GM12878 (cell line): Measurements from ENCODE around the gene DDO. TPM values are rescaled to one million over a fixed set of nuclear protein-coding genes. Genes with fewer than 3 reads are reported as not detected.

Experiments used
- ATAC-seq: fragments of 200-7000 bp; cut with Tn5 transposase; 3 replicates; pipeline ENCODE4 v1.9.1; 2020; ENCODE audit warnings: mild to moderate bottlenecking, moderate library complexity
- BruUV-seq: library from RNA; stranded (reverse); fragments of 400-500 nt; replicated peaks from 2 replicates; lab custom pipeline; 2021; lab: Mats Ljungman, UMichigan
- CTCF ChIA-PET: fragments of 300-600 bp; sonication (Branson Sonifier 250); formaldehyde crosslinking; extraction: SDS; loops from one replicate; lab custom pipeline; 2021; ENCODE audit warnings: inconsistent platforms; lab: Yijun Ruan, JAX
- POLR2A ChIA-PET: fragments of 350-600 bp; formaldehyde crosslinking; extraction: SDS; loops from one replicate; lab custom pipeline; 2021; ENCODE audit warnings: inconsistent platforms; lab: Charles Lee
- RAD21 ChIA-PET: fragments of 300-600 bp; sonication (Branson Sonifier 250); formaldehyde crosslinking; loops from one replicate; lab custom pipeline; 2023; ENCODE audit warnings: antibody characterized with exemption; ENCODE audit not compliant: unreplicated experiment; lab: Charles Lee
- SMC1A ChIA-PET: fragments of 300-600 bp; sonication (Branson Sonifier 250); formaldehyde crosslinking; loops from one replicate; lab custom pipeline; 2023; ENCODE audit not compliant: unreplicated experiment, uncharacterized antibody; lab: Charles Lee
- DNase-seq: peaks from one replicate; pipeline ENCODE4 v3.0.0-alpha.2; 2011; ENCODE audit warnings: low read depth, low spot score
- FAIRE-seq: peaks from 3 replicates; lab custom pipeline; 2011; peaks lifted over from hg19 to GRCh38; lab: Jason Lieb, UNC
- H2AFZ ChIP-seq: 2 replicates; pipeline ENCODE4 v1.6.0; 2011; ENCODE audit warnings: low read depth, low read length, control low read depth; ENCODE audit not compliant: control insufficient read depth
- H3K27ac ChIP-seq: 2 replicates; pipeline ENCODE4 v1.5.1; 2011; ENCODE audit warnings: control low read depth; ENCODE audit not compliant: control insufficient read depth, insufficient read depth
- H3K27me3 ChIP-seq, 2 experiments: replicated peaks in 1 of 2; 2 replicates each; pipeline versions ENCODE4 v1.6.0 to v1.6.1; 2011; ENCODE audit warnings: low read length in 1 of 2; ENCODE audit not compliant: control insufficient read depth in 2 of 2, insufficient read depth in 2 of 2
- H3K36me3 ChIP-seq, 2 experiments: 2 replicates each; pipeline ENCODE4 v1.5.1; 2011; ENCODE audit warnings: low read length in 1 of 2; ENCODE audit not compliant: control insufficient read depth in 2 of 2, insufficient read depth in 2 of 2
- H3K4me1 ChIP-seq: 2 replicates; pipeline ENCODE4 v1.6.1; 2011; ENCODE audit warnings: mild to moderate bottlenecking, low read length, moderate library complexity, mixed read lengths; ENCODE audit not compliant: control insufficient read depth, insufficient read depth
- H3K4me2 ChIP-seq: 2 replicates; pipeline ENCODE4 v1.6.0; 2011; ENCODE audit warnings: control low read depth; ENCODE audit not compliant: control insufficient read depth, insufficient read depth
- H3K4me3 ChIP-seq: fragments of 200-600 bp; sonication (generic); 2 replicates; pipeline ENCODE4 v1.5.1; 2016
- H3K79me2 ChIP-seq: 2 replicates; pipeline ENCODE4 v1.6.0; 2011; ENCODE audit warnings: low read length; ENCODE audit not compliant: control insufficient read depth, insufficient read depth
- H3K9ac ChIP-seq: 2 replicates; pipeline ENCODE4 v1.8.0; 2011; ENCODE audit warnings: low read length, control low read depth, mixed read lengths; ENCODE audit not compliant: control insufficient read depth, insufficient read depth
- H3K9me3 ChIP-seq: replicated peaks from 3 replicates; pipeline ENCODE4 v1.5.1; 2011; ENCODE audit warnings: mild to moderate bottlenecking, low read length; ENCODE audit not compliant: control insufficient read depth, insufficient read depth
- H4K20me1 ChIP-seq: 2 replicates; pipeline ENCODE4 v1.6.0; 2011; ENCODE audit not compliant: control insufficient read depth, insufficient read depth
- CREB1 ChIP-seq: IDR thresholded peaks from 2 replicates; pipeline ENCODE4 v1.6.1; 2012; ENCODE audit warnings: low read depth, mild to moderate bottlenecking, inconsistent platforms
- KLF5 ChIP-seq: fragments of 450-650 bp; IDR thresholded peaks from 2 replicates; pipeline ENCODE4 v1.6.1; 2014; ENCODE audit warnings: mild to moderate bottlenecking; ENCODE audit not compliant: partially characterized antibody
- RFX5 ChIP-seq: IDR thresholded peaks from 2 replicates; pipeline ENCODE4 v1.6.1; 2011; ENCODE audit warnings: low read depth, low read length, improper control_type of control experiment
- SIN3A ChIP-seq: IDR thresholded peaks from 2 replicates; pipeline ENCODE4 v1.6.1; 2012; ENCODE audit warnings: low read depth, low read length, improper control_type of control experiment
- SIX5 ChIP-seq: IDR thresholded peaks from 2 replicates; pipeline ENCODE4 v1.6.1; 2011; ENCODE audit warnings: mild to moderate bottlenecking, low read depth, low read length, moderate library complexity; ENCODE audit not compliant: severe bottlenecking
- SPI1 ChIP-seq: IDR thresholded peaks from 2 replicates; pipeline ENCODE4 v1.6.1; 2011; ENCODE audit warnings: low read depth, mild to moderate bottlenecking, low read length, moderate library complexity, borderline replicate concordance; ENCODE audit not compliant: insufficient read depth
- SREBF1 ChIP-seq: IDR thresholded peaks from 2 replicates; pipeline ENCODE4 v1.6.1; 2012; ENCODE audit warnings: mild to moderate bottlenecking, low read length
- WGBS: methylation state at CpG from one replicate; pipeline ENCODE4 v1.1.6; 2016; ENCODE audit warnings: low lambda C conversion rate; ENCODE audit not compliant: insufficient replicate concordance, insufficient coverage; ENCODE audit errors: missing lambda C conversion rate; 5-methylcytosine and 5-hydroxymethylcytosine counted together
- in situ Hi-C: fragments of 300-500 bp; cut with MboI; formaldehyde crosslinking; loops from 9 replicates; pipeline ENCODE4 v1.14.3; 2018; ENCODE audit warnings: mixed read lengths
- intact Hi-C: fragments of 100-400 bp; cut with micrococcal nuclease; formaldehyde crosslinking; loops from one replicate; pipeline ENCODE4 v1.14.2; 2022; ENCODE audit not compliant: unreplicated experiment
- polyA plus RNA-seq, 11 experiments: library from polyadenylated mRNA; depleted of rRNA in 4 of 11; unstranded in 6 of 11; stranded (reverse) in 5 of 11; fragments of >200 nt; fragmentation: Nextera tagmentation in 4 of 11; fragmentation: Illumina TruSeq in 1 of 11; extraction: Ambion mirVana in 4 of 11; extraction: Trizol in 1 of 11; gene quantifications; 1 replicate in 1 of 11; 2 replicates in 10 of 11; pipeline versions ENCODE4 v1.2.1 to v1.2.3, GENCODE V29; 2011 to 2016; ENCODE audit warnings: inconsistent platforms in 2 of 11, missing spikeins in 2 of 11, low read depth in 1 of 11
- total RNA-seq, 4 experiments: library from RNA; depleted of rRNA in 3 of 4; stranded (reverse); fragments of >200 nt in 3 of 4; fragmentation: Illumina TruSeq in 1 of 4; extraction: Trizol in 1 of 4; gene quantifications; 2 replicates each; pipeline versions ENCODE4 v1.2.1 to v1.2.3, GENCODE V29; 2013 to 2021
- TF ChIP-seq, protein P1 (sequence below): fragments of 450-650 bp; IDR thresholded peaks from 2 replicates; pipeline ENCODE4 v1.6.1; 2017; ENCODE audit warnings: antibody characterized with exemption, mild to moderate bottlenecking, moderate library complexity

DDO gene
- total and polyA plus RNA-seq, 10 of the 15 experiments (the other 5 are each of a cell fraction or from before 2014, with no cell fraction given) = 0.04 to 0.14 (median 0.09) TPM; not detected in 6

DNA sequence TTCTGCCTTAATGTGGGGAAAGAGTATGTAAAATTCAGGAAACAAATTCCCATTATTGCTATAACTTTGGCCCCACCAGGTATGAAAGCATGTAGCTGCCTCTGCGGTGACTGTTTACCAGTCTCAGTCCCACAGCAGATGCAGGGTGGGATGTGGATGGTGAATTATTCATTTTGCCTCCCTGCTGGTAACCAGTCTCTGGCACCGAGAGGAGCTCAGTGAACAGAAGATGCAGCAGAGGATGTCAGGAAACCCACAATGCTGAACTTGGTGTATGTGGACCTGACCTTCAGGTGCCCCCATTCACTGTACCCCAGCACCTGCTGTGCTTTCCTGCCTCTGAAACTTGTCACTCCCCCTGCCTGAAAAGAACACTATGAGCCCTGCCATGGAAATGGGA is 48.4 kb downstream of the DDO start:
- H3K4me2 ChIP-seq = no peak overlapping the region
- no peak overlapping the region for H3K9ac ChIP-seq
- TF ChIP-seq KLF5 (no peak), RFX5 (no peak), SREBF1 (no peak), CREB1 (no peak), SIN3A (no peak)
- no peaks in the 10 kb centered on the region for H3K79me2 ChIP-seq
- ChIA-PET RAD21 (no interaction called here), POLR2A (no interaction called here), SMC1A (no interaction called here), CTCF (interaction anchor here (1.4 kb wide), 1 partner anchor 23 kb away, joined by 4 read pairs; no protein-coding TSS in a partner anchor)
- no peaks in the 10 kb centered on the region for H4K20me1 ChIP-seq
- no peak for FAIRE-seq
- H3K36me3 ChIP-seq = no peaks in the 10 kb centered on the region
- H3K27me3 ChIP-seq = no peaks in the 10 kb centered on the region; a peak in 1 of 4 replicates
- no peaks in the 10 kb centered on the region for H3K4me1 ChIP-seq
- no peak for ATAC-seq
- H3K9me3 ChIP-seq = no peaks in the 10 kb centered on the region
- no TSS peak for BruUV-seq
- H3K27ac ChIP-seq = no peak overlapping the region
- in situ Hi-C loops = no loop called here
- WGBS = 60% methylated on average over 2 of the region's 2 CpGs
- no peak for DNase-seq
- no peak overlapping the region for H3K4me3 ChIP-seq
- intact Hi-C loops = no loop called here
- H2AFZ ChIP-seq = no peak overlapping the region

DNA sequence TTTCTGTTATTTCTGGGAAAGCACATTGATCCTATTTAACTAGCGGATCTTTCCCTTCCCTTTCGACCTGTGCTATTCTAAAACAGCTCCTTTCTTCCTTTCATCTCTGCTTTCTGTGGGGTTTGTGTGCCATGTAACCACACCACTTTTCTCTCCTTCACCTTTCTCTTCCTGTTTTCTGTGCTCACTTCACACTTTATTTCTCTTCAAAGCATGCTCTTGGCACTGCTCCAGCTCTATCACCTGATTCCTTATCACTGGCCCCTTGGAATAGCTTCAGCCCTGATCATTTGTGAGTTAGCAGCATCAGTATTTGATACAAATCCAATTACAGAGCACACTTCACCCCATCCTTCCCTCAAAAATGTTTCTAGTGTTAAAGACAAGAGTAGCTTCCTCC is 49.1 kb downstream of the DDO start:
- ChIA-PET SMC1A (interaction anchor here (0.8 to 1.1 kb wide), 2 partner anchors 10 to 24 kb away, joined by 3 to 5 read pairs; no protein-coding TSS in a partner anchor), RAD21 (interaction anchor here (1.3 to 1.7 kb wide), 2 partner anchors 24 to 181 kb away, joined by 3 to 5 read pairs; no protein-coding TSS in a partner anchor), POLR2A (no interaction called here), CTCF (interaction anchor here (1.4 kb wide), 1 partner anchor 24 kb away, joined by 4 read pairs; no protein-coding TSS in a partner anchor)
- DNase-seq (no peak), FAIRE-seq (no peak), ATAC-seq (no peak)
- no peaks in the 10 kb centered on the region for H4K20me1 ChIP-seq
- H3K27ac ChIP-seq = no peak overlapping the region
- no peaks in the 10 kb centered on the region for H3K4me1 ChIP-seq
- no peak overlapping the region for H3K9ac ChIP-seq
- no peaks in the 10 kb centered on the region for H3K9me3 ChIP-seq
- no peak overlapping the region for H3K4me3 ChIP-seq
- in situ Hi-C loops = no loop called here
- WGBS = 60% methylated on average over 2 of the region's 2 CpGs
- no peaks in the 10 kb centered on the region for H3K79me2 ChIP-seq
- no peaks in the 10 kb centered on the region; a peak in 1 of 4 replicates for H3K27me3 ChIP-seq
- no peak overlapping the region for H2AFZ ChIP-seq
- intact Hi-C loops = no loop called here
- no peaks in the 10 kb centered on the region for H3K36me3 ChIP-seq
- H3K4me2 ChIP-seq = no peak overlapping the region
- TF ChIP-seq SIX5 (no peak), SPI1 (peak; percentile 27; the same call in 1 of the 2 replicates)
- TF ChIP-seq, protein P1, sequence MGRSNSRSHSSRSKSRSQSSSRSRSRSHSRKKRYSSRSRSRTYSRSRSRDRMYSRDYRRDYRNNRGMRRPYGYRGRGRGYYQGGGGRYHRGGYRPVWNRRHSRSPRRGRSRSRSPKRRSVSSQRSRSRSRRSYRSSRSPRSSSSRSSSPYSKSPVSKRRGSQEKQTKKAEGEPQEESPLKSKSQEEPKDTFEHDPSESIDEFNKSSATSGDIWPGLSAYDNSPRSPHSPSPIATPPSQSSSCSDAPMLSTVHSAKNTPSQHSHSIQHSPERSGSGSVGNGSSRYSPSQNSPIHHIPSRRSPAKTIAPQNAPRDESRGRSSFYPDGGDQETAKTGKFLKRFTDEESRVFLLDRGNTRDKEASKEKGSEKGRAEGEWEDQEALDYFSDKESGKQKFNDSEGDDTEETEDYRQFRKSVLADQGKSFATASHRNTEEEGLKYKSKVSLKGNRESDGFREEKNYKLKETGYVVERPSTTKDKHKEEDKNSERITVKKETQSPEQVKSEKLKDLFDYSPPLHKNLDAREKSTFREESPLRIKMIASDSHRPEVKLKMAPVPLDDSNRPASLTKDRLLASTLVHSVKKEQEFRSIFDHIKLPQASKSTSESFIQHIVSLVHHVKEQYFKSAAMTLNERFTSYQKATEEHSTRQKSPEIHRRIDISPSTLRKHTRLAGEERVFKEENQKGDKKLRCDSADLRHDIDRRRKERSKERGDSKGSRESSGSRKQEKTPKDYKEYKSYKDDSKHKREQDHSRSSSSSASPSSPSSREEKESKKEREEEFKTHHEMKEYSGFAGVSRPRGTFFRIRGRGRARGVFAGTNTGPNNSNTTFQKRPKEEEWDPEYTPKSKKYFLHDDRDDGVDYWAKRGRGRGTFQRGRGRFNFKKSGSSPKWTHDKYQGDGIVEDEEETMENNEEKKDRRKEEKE = no peak
- BruUV-seq = no TSS peak
